SH-SY5Y (cell line): ENCODE data around the gene DDHD1.

ENCODE experiments used
- GATA2 ChIP-seq: IDR thresholded peaks from 2 replicates; pipeline ENCODE4 v1.6.1; 2011; ENCODE audit warnings: mild to moderate bottlenecking, low read depth, low read length
- GATA3 ChIP-seq: IDR thresholded peaks from 2 replicates; pipeline ENCODE4 v1.6.1; 2011; ENCODE audit warnings: low read depth, mild to moderate bottlenecking, low read length, moderate library complexity

DNA sequence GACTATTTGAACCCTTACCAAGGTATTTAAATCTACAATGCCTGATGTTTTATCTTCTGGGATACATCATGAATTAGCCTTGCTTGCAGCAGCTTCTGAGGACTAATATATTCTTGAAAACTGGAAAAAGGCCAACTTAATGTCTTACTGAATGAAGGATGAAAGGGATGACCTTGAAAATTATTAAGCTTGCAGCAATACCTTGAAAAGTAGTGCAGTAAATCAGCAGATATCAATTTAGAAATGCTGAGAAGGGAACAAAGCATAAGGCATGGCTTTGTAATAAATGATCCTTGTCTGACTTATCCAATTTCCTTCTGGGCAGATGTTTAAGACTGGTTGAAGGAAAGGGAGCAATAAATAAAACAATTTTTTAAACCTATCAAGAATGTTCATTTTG is 165.0 kb downstream of the DDHD1 start:
- TF ChIP-seq GATA2 (no peak), GATA3 (no peak)
